C4-2B (cell line): ENCODE measurements around the gene BEAN1.

Experiments
- CTCF ChIP-seq: fragments of 450-650 bp; conservative IDR thresholded peaks from 2 replicates; pipeline ENCODE4 v1.5.1; 2017; ENCODE audit warnings: mild to moderate bottlenecking
- ZFX ChIP-seq: fragments of 450-650 bp; IDR thresholded peaks from 2 replicates; pipeline ENCODE4 v1.6.1; 2017

- TF ChIP-seq CTCF (no peak), ZFX (no peak)
Measured at GRCh38 chr16:66423177-66423576, 3.9 kb upstream of the BEAN1 start.
